Erythroblast (primary cell): Measurements from ENCODE around the gene A3GALT2.

Experiments
- GATA1 ChIP-seq: IDR thresholded peaks from 2 replicates; pipeline ENCODE4 v1.6.1; 2011; ENCODE audit warnings: low read depth, mild to moderate bottlenecking, control low read depth, low read length, moderate library complexity
- POLR2A ChIP-seq: IDR thresholded peaks from 2 replicates; pipeline ENCODE4 v1.6.1; 2011; ENCODE audit warnings: mild to moderate bottlenecking, low read length

DNA sequence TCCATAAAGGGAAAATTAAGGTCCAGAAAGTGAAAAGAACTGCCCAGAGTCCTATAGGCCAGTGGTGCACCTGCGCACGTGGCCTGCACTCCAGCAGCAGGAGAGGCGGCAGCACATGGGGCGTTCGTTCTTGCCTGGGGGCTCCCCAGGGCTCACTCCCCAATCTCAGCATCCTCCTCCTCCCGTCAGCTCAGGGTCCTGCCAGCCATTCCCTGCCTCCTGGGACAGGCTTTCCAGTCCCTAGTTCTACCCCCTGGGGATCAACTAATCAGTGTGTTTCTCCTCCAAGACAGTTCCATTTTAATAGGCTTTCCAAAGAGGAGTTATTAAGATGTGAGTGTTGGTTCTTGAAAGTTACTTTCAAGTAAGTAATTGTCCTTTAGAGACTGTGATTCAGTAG lies 1.2 kb upstream of the A3GALT2 start:
- TF ChIP-seq POLR2A: no peak
- TF ChIP-seq GATA1: no peak
